GM18868 (cell line): Measurements from ENCODE around the gene CECR2.
"Not testable (repeated sequence)": the region's sequence is repeated elsewhere in the genome, so short reads cannot be mapped to it uniquely, and the experiment has no call there.

Experiments used
- ATAC-seq: cut with Tn5 transposase; IDR thresholded peaks from one replicate; pipeline ENCODE4 v1.9.1; 2021; ENCODE audit warnings: mild to moderate bottlenecking, moderate library complexity; ENCODE audit not compliant: unreplicated experiment

Gene CECR2

DNA sequence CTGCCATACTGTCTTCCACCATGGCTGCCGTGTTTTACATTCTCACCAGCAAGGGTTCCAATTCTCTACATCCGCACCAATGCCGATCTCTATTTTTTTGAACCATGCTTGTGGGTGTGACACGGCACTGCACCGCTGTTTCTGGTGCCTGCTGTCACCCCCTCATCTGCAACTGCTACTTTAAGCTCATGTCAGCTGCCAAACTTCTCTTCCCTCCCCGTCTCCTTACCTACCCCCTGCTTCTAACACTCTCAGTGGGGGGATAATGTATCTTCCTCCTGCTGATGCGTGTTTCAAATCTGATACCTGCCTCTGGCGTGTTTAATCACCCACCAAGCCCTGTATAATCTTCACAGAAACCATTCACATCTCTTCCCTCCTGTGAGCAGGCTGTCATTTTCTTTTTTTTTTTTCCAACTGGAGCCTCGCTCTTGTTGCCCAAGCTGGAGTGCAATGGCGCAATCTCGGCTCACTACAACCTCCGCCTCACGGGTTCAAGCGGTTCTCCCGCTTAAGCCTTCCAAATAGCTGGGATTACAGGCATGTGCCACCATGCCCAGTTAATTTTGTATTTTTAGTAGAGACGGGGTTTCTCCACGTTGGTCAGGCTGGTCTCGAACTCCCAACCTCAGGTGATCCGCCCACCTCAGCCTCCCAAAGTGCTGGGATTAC is 196.9 kb downstream of the CECR2 start:
- not testable (repeated sequence) for ATAC-seq

DNA sequence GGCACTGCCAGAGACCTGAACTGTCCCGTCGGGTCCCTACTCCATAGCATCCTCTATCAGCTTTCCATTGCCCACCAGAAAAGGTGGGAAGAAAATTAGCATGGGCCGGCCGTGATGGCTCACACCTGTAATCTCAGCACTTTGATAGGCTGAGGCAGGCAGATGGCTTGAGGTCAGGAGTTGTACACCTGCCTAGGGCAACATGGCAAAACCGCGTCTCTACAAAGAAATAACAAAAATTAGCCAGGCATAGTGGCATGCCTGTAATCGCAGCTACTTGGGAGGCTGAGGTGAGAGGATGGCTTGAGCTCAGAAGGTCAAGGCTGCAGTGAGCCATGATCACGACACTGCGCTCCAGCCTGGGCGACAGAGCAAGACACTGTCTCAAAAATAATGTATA is 197.5 kb downstream of the CECR2 start:
- no peak for ATAC-seq

DNA sequence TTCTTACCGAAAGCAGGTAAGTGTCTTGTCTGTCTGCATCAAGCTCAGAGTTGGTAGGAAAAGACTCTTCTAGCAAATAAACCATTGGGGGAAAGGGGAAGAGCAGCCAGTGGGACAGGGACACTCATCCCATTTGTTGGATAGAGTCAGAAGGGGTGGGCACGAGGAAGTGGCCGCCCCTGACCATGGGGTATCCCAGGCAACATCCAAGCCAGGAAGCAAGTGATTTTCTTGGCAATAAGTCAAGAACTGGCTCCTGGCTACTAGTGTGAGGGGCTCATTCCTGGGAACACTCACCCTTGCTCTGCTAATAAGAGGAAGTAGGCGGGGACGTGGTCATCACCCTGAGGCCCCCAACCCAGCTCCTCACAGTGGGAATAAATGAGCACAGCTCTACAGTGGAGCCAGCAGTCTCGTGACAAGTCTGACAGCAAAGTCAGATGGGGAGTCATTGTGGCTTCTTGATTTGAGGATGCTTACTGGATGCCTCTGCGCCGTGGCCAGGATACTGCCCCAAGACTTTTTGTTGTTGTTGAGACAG is 200.8 kb downstream of the CECR2 start:
- no peak for ATAC-seq

DNA sequence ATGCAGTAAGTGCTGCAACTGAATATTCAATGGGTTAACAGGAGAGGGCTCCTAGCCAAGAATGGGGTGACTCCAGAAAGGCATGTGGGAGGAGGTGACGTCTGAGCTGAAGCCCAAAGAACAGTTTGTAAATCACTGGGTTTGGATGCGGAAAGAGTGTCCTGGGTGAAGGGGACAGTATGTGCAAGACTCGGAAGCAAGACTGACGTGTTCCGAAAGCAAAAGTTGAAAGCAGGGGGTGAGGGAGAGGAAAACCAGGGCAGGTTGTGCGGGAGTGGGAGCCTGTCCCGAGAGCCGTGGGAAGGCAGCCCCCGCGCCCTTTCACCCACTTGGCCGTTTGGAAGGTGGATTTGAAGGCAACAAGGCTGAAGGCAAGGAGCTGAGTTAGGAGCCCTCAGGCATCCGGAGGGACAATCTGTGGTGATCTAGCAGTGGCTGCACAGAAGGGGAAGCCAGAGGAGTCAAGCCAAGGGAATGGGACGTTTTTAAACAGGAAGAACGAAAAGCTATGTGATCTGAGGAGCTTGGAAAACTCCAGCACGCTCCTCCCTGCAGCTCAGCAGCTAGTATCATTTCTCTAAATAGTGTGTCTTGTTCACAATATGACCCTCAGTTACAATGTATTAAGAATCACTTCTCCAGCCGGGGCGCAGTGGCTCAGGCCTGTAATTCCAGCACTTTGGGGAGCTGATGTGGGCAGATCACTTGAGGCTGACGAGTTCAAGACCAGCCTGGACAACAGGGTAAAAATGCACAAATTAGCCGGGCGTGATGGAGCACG is 201.8 kb downstream of the CECR2 start:
- ATAC-seq, result no peak

DNA sequence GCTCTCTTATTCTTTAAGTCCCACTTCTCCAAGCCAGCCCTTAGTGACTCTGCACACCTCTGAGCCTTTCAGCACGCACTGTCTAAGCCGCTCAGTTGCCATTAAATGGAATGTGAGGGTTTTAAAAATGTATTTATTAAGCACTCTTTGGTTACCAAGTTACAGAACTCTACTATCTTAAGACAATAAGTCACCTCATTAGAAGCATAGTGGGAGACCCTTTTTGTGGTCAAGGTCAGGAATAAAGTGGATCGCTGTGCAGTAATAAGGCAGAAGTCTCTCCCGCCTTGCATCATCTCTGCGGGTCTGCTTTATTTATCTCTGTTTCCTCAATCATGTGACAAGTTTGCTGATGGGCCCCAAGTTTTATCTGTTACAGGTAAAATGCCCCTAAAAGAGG is 205.9 kb downstream of the CECR2 start:
- no peak for ATAC-seq

DNA sequence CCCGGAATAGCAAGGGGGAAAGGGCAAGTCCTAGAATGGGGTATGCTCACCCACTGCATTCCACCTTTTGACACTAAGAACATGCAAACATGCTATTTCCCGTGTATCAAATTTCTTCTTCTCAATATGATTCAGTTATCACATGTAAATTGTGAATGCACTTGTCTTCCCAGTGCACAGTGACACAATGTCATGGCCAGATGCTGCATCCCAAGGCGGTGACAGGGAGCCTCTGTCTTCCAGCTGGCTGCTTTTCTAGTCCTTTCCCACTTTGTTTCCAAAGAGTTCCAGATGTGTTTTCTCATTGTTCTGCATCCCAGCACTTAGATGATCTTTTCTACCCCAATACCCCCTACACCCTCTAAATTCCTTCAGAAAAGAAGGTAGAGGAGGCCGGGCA is 206.4 kb downstream of the CECR2 start:
- no peak for ATAC-seq

DNA sequence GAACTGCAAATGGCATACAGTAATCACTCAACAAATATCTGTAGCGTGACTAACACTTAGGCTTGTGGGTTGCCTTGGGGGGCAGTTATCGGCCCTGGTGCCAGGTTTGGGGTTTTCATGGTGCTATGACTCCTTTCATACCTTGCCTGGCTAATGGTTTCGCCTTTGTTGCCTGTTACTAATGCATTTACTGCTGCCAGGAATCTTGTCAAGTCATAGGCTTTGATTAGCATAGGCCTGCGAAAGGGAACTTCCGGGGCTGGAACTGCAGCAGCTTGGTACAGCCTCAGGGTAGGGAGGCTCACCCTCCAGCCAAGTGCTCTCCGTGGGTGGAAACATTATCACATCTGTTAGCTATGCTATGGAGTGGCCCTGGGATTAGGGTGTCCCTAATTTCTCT is 207.2 kb downstream of the CECR2 start:
- no peak for ATAC-seq

DNA sequence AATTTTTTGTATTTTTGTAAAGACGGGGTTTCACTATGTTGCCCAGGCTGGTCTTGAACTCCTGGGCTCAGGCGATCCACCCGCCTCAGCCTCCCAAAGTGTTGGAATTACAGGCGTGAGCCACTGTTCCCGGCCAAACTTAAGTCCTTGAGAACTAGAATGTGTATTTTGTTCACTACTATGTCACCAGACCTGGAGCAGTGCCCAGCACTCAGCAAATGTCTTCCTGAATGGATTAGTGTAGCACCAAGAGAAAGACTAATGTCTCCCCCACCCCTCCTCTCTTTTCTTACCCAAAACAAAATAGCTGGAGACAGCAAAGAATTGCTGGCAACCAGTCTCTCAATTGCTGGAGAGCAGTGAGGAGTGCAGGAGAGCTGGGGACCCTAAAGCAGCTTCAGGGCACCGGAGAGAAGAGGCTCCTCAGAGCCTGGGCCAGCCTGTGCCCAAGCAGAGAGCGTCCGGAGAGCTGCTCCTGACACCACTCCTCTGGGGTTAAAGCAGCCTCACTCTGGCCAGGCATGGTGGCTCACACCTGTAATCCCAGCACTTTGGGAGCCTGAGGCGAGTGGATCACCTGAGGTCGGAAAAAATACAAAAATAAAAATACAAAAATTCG is 209.0 kb downstream of the CECR2 start:
- no peak for ATAC-seq

DNA sequence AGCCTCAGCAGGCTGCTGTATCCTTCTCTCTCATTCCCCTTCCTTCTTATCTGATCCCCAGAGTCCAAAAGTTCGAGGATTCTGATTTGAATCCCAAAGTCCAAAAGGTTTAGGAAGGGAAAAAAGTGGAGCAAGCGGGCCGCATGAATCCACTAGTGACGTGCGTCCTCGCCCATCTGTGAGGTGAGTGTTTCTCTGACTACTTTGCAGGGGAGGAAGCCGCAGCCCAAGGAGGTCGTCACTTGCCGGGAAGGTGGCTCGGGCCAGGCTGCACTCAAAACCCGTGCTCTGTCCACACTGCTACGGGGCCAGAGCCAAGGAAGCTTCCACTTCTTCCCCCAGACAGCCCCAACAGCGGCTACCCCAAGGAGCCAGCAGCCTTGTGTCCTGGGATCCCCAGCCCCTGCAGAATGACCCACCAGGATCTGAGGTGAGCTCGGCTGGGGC is 210.3 kb downstream of the CECR2 start:
- ATAC-seq, result no peak

DNA sequence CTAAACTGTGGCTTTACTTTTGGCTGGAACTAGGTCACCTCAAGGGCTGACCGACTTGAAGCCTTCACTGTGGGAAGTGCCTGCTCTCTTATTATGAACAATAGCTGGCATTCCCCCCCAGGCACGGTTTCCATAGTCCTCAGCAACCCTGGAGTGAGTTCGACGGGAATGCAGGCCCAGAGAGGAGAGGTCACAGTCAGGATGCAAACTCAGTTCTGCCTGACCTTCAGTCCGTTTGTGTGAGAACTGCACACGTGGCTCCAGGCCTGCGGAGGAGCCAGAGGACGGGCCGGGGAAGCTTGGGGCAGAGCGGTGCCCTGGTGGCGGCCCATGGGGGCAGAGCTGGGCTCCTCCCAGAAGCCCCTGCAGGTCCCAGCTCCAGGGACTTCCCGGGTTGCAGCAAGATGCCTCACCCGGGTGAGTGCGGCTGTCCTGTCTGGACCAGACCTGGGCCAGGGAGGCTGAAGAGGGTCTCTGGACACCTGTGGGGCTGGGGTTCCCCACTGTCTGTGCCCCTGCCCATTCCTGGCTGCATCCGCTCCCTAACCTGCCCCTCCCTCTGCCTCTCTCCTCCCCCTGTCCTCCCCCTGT is 211.3 kb downstream of the CECR2 start:
- ATAC-seq, result no peak

DNA sequence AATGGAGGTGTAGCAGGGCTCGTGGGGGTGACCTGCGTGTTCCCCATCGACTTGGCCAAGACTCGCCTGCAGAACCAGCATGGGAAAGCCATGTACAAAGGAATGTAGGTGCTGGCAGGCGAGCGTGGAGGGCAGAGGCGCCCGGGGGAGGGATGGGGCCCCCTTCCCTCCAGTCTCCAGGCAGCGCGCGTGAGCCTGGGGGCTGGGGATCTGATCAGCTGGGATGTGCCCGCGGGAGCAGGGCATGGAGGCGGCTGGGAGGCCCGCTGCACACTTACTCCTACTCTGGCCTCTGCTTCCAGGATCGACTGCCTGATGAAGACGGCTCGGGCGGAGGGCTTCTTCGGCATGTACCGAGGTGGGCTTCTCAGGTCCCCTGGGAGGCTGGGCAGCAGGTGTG is 211.8 kb downstream of the CECR2 start:
- no peak for ATAC-seq

DNA sequence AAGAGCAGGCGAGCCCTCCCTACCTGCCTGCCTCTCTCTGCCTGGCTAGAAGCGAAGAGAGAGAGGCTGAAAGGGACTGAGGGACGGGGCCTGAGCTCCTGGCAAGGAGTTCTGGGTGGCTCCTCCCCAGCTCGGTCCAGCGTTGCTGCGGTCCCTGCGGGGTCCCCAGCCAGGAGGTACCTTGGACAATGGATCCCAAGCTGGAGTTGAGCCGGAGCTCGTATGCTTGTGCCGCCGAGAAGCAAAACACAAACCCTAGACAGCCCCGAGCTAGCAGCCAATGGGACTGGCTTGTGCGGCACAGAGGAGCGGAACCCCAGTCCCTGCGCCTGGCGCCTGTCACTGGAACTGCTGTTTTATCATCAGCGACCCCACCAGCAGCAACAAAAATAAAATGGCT is 212.4 kb downstream of the CECR2 start:
- ATAC-seq, result no peak

DNA sequence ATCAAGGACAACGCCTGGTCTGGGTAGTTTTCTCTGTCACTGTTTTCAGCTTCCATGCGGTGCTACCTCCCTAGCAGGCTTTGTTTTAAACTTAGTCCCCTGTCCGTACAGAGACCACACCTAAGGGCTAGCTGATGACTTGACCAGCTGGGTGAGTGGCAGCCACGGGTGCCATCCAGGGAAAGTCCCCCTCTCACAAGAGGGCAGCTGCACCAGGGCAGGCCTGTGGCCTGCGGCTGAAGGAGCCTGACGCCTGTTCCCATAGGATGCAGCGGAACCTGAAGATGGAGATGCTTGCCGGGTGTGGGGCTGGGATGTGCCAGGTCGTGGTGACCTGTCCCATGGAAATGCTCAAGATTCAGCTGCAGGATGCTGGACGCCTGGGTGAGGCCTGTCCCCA is 213.9 kb downstream of the CECR2 start:
- no peak for ATAC-seq

DNA sequence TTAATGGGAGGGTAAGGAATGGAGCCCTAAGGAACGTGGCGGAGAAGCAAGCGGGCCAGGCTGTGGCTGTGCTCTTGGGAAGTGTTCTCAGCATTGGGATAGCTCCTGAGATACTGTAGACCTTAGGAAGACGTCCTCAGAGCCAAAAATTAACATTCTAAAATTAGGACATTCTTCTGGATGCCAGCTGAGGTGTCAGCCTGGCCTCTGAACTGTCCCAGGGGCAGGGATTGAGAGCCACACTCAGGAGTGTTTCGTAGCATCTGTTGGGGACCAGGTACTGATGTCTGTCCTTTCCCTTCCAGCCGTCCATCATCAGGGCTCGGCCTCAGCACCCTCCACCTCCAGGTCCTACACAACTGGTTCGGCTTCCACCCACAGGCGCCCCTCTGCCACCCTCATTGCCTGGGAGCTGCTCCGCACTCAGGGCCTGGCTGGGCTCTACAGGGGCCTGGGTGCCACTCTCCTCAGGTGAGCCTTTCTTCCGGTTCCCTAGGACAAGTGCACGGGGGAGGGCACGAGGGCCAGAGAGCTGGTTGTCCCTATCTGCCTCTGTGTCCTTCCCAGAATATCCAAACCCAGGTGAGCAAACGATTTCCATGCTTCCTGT is 217.7 kb downstream of the CECR2 start:
- no peak for ATAC-seq

DNA sequence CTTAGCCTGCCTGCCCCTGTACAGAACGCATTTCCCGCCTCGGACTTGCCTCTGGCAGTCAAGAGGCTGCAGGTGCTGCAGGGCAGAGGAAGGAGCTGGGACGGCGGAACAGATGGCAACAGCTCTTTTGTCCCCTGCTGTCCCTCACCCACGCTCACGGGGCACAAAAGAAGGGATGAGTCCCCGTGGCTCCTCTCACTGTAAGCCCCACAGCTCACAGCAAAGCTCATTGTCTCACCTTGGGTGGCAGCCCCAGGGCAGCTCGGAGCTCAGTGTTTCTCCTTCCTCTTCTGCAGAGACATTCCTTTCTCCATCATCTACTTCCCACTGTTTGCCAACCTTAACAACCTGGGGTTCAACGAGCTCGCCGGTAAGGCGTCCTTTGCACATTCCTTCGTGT is 218.4 kb downstream of the CECR2 start:
- ATAC-seq, result no peak

DNA sequence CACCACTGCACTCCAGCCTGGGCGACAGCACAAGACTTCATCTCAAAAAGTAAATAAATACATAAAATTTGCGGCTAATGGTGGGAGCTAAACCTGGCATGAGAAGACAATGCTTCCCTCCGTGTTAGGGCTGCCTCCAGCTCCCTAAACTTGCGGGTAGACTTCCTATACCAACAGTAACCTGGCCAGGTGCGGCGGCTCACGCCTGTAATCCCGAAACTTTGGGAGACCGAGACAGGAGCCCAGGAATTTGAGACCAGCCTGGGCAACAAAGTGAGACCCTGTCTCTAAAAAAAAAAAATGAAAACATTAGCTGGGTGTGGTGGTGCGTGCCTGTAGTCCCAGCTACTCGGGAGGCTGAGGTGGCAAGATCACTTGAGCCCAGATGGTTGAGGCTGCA is 219.3 kb downstream of the CECR2 start:
- no peak for ATAC-seq

DNA sequence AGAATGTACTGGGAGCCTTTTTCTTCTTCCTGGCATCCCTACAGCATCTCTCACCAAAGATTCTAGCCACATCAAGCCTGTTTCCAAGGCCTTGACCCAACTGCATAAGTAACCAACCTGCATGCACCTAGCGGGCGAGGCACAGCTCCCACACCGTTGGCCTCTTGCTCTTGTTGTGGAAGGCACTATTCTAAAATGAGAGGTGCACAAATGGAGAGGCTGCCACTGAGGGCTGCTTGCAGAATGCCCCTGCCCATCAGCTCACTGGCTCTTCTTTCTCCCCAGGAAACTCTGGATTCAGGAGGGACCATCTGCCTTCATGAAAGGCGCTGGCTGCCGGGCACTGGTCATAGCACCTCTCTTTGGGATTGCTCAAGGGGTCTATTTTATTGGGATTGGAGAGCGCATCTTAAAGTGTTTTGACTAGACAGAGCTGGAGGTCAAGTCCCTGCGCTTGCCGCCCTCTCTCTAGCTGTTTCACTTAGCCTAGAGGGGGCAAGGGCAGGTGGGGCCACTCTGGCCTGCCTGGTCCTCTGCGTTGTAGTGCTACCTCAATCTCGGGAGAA is 220.6 kb downstream of the CECR2 start:
- no peak for ATAC-seq

DNA sequence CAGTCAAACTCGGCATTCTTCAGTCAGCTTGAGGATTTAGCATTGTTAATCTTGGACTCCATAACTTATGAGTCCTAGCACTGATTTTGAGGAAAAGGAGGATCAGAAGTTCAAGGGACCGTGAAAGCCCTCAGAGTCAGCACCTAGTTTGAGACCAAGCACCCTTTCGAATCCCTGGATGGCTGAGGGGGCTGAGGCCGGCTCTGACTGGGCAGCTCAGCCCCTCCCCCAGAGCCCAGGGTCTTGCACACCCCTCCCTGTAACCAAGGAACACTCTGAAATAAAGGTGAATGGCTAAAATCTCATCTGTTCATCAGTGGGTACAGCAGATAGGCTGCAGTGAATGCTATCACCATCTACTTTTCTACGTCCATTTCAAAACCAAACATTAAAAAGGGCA is 221.3 kb downstream of the CECR2 start:
- no peak for ATAC-seq

DNA sequence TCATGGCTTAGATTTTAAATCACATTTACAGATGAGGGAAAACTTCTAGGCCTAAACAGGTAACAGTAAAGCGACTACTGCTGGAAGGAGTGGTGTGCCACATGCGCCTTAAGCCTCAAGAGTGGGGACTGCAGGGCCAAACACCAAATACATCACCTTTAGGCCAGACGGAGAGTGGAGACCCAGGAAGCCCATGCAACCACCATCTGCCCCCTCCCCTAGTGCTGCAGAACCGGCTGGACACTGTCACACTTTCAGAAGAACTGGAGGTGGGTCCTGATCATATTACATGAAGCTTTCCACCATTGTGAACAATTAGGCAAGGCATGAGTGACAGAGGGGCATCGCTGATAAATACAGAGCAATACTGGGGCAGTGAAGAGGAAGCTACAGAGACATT is 222.9 kb downstream of the CECR2 start:
- ATAC-seq, result no peak

DNA sequence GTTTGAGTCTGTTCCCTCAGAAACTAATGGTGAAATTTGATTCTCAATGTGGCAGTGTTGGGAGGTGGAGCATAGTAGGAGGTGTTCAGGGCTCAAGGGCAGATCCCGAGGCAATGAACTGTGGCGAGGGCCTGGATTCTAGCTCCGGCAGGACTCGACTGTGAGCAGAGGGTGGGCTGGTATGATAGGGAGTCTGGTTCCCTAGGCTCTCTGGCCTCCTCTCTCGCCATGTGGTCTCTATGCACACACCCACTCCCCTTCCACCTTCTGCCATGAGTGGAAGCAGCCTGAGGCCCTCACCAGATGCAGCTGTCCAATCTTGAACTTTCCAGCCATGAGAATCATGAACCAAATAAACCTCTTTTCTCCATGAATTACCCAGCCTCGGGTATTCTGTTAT is 227.0 kb downstream of the CECR2 start:
- ATAC-seq, result no peak

DNA sequence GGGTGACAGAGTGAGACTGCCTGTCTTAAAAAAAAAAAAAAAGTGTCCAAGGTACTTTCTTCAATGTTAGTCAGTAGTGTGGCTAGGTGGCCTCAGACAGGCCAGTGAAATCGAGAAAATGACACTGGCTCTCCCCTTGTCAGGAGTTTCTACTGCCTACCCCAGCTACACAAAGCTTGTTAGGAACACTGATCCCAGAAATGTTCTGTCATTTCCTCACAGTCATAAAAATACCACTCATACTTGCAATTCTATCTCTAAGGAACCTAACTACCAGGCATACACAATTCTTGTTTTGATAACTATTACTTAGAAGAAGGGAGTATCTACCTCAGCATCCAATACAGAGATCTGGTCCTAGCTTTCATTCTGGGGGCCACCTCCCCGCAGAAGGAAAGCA is 228.0 kb downstream of the CECR2 start:
- no peak for ATAC-seq
